ENCODE measurements around the gene MYO3B. TPM values are rescaled to one million over a fixed set of nuclear protein-coding genes. Genes with fewer than 3 reads are reported as not detected.
A peak's percentile ranks its signal among the peaks of the same experiment; 100 is the strongest.

The MYO3B gene
- total RNA-seq, 1 experiment from 2014 or later, result not detected

DNA sequence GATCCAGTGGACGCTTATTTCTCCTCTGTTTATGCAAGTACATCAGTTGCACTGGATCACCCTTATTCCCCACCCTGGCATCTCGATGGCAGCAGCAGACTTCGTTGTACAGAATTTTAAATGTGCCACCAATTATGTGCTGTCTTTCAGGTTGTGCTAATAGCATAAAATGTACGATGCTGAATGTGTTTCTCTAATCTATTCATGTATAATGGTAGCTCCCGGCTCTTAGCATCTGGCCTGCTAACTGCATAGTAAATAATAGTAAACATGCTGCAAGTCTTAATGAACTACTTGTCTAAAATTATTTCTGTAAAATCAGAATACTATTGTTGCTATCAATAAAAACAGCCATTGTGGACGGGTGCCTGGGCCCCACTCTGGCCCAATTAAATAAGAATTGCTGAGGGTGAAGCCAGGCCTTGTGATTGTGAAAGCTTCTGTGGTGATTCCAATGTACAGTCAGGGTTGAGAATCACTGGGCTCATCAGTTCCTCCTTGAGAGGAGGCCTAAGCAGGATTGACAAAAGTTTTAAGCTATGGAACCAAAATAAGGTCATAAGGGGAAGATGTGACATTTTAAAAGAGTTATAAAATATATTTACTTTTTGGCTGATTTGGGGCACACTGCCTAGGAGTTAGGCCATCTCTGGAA lies 14.4 kb upstream of the MYO3B start:
- no peak for DNase-seq (ENCODE audit: low read depth)

DNA sequence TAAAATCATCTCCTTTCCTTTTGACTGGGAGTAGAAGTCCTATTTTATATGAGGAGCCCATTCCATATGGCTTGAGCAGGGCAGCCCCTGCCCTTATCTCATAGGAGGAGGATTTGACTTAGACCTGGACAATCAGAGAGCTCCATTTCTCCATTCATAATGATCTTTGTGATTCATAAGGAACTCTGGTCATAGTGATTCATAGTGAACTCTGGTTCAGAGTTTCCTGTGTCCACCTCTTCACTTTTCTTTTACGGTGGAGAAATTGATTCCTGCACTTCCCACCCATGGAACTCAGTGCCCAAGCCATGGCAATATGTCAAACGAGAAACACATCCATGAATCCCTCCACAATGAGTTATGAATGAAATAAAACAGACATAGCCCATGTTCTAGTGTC lies 12.8 kb upstream of the MYO3B start:
- DNase-seq (ENCODE audit: low read depth), result peak; percentile 50

DNA sequence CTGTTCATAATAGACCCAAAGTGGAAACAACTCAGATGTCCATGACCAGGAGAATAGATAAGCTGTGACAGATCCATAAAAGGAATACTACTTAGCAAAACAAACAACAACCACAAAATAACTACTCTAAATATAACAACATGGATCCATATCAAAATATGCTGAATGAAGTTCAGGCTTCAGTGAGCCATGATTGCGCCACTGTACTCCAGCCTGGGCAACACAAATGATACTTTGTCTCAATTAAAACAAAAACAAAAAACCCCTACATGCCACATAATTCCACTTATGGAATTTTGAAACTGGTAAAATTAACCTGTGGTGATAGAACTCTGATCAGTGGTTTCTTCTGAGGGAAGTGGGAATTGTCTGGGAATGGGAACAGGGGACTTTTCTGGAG lies 11.2 kb upstream of the MYO3B start:
- no peak for DNase-seq (ENCODE audit: low read depth)

DNA sequence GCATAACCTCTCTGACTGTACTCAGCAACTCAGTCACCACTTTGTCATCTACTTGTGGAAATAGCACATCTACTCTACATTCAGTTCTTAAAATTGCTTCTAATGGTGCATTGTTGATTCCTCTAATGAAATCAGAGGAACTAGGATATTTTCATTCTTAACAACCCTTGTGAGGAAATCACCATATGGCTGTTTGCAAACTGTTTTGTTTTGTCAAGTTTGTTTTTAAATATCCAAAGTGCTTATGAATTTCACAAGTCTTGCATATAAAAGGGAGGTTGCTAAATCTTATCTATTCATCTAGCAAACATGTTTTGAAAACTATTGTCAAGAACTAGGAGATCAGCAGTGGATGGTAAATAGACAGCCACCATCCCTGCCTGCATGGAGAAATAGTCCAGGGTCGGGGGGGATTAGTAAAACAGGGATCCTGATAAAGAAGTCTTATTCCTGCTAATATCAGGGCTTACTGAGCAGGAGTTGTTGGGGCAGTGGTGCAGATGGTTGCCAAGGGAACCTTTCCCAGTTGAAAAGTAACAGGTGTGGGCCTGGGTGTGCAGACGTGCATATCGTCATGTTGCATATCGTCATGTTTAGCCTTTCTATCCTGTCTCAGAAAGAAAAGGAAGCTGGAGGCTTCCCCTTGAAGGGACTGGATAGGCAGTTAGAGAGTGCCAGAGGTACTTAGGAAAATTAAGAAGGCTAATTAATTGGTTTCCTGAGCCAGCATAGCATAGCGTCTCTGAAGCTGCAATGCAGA lies 7.5 kb upstream of the MYO3B start:
- DNase-seq (ENCODE audit: low read depth), result no peak

DNA sequence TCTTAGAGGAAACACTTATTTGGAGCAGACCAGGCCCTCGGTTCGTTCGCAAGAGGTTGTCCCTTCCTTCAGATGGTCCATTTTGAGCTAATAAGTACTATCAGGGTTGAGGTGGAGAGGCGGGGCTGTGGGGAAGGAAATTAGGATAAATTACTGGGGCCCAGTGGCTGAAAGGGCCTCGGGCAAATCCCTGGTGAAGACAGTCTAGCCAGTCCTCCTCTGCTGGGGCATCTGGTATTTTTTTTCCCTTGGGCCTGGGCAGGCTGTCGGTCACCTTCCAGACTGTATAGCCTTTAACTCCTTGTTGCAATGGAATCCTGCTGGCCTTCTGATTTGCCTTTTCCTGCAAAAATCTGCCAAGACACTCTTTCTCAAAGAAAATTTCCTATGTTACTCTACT lies 1.7 kb upstream of the MYO3B start:
- DNase-seq (ENCODE audit: low read depth), result no peak

DNA sequence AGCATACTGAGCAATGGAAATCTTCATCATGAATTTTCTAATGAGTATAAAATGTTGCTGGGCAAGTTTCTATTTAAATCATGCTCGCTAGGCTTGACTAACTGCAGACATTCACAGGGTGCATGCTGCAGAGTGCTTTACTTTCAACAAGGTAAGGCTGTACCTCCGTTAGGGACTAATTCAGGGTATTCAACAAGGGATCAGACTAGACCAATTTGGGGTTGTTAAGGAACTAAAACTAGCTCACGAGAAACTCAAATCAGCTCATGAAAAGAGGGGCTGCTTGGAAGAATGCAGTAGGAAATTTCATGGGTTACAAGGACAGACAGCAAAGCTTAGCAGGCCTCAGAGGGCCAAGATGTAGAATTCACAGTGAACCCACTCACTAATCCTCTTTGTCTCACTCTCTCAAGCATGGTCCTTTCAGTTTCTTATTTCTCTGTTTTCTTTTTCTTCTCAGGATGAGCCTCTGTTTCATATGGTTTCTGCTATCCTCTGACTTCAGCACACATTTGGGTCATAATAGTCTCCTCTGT lies 2.2 kb downstream of the MYO3B start:
- DNase-seq (ENCODE audit: low read depth), result no peak

DNA sequence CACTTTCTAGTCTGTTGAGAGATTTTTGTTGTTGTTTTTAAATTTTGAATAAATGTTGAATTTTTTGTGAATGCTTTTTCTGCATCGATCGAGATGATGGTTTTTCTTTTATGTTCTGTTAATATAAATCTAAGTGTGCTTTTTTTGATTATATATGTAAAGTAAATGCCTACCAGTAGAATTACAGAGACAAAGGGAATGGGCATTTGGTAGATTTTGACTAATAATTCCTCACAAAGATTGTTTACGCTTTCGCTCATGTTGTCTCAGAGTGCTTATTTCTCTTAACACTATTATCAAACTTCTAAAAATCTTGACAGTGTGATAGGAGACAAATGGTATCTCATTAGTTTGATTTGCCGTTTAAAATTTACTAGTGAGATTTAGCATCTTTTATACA lies 3.7 kb downstream of the MYO3B start:
- no peak for DNase-seq (ENCODE audit: low read depth)

DNA sequence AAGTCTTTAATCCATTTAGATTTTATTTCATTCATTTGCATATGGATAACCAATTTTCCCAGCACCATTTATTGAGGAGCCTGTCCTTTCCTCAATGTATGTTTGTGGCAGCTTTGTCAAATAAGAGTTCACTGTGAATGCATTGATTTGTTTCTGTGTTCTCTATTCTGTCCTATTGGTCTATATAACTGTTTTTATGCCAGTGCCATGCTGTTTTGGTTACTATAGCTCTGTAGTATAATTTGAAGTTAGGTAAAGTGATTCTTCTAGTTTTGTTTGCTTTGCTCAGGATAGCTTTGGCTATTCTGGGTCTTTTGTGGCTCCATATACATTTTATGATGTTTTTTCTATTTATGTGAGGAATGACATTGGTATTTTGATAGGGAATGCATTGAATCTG lies 7.4 kb downstream of the MYO3B start:
- no peak for DNase-seq (ENCODE audit: low read depth)

DNA sequence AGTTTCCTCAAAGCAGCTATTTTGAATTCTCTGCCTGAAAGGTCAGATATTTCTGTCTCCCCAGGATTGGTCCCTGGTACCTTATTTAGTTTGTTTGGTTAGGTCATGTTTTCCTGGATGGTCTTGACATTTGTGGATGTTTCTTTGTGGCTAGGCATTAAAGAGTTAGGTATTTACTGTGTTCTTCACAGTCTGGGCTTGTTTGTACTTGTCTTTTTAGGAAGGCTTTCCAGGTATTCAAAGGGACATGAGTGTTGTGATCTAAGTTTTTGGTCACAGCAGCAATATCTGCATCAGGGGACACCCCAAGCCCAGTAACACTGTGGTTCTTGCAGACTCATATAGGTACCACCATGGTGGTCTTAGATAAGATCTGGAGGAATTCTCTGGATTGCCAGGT lies 11.8 kb downstream of the MYO3B start:
- DNase-seq (ENCODE audit: low read depth), result no peak

DNA sequence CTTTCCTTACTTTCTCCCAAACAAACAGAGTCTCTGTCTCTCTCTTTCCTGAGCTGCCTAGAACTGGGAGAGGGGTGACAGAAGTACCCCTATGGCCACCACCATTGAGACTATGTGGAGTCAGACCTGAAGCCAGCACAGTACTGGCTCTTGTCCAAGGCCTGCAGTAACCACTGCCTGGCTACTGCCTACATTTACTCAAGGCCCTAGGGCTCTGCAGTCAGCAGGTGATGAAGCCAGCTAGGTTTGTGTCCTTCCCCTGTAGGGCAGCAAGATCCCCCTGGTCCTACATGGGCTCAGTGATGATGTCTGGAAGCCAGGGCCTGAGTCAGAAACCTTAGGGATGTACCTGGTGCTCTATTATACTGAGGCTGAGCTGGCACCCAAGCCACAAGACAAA lies 12.2 kb downstream of the MYO3B start:
- no peak for DNase-seq (ENCODE audit: low read depth)

DNA sequence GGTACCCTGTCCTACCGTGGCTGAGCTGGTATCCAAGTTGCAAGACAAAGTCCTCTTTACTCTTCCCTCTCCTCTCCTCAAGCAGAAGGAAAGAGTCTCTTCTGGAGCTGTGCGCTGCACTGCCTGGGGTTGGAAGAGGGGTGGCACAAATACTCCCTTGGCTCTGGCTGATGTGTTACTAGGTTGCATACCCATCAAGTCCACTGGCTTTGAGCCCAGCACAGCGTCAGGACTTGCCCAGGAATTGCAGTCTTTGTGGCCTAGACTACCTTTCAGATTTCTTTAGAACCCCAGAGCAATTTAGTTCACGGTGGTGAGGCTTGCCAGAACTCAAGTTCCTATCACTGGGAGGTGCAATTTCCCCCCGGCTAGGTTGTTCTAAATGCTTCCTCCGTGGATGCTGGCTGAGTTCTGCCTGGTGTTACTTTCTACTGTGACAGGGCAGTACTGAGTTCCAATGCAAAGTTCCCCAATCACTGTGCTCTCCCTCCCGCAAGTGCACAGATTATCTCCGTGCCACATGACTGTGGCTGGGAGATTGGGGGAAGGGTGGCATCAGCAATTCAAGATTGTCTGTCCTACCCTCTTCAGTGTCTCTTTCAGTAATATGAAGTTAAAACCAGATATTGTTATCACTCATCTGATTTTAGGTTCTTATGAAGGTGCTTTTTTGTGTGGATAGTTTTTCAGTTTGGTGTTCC lies 13.4 kb downstream of the MYO3B start:
- no peak for DNase-seq (ENCODE audit: low read depth)

DNA sequence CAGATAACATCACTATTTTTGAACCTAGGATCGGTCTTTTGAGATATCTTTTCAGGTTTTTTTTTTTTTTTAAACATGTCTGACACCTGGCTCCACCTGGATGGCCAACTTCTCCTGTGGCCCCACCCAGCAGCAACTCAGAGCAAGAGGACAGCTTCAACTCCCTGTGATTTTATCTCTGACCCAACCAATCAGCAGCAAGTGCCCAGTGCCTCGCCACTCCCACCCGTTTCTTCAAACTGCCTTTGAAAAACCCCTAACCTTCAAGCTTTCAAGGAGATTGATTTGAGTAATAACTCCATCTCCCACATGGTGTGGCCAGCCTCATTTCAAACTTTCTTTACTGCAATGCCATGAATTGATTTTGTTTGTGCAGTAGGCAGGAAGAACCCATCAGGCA lies 19.0 kb downstream of the MYO3B start:
- no peak for DNase-seq (ENCODE audit: low read depth)

DNA sequence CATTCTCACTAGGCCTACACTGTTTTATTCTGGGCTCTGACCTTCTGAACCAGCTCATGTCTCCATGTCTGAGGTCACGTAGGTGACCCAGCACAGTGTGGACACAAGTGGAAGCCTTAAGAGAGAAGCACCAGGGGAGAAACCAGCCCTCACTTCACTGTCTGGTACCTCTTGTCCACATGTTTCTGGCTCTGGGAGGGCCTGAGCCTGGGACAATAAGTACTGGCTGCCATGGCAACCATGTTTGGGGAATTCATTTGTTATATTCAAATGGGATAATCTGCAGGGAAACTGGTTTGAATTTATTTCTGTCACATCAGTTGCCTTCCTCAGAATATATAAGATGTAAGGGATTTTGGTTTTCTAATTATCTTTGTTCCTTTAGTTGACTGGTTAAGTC lies 23.3 kb downstream of the MYO3B start:
- DNase-seq (ENCODE audit: low read depth), result no peak

DNA sequence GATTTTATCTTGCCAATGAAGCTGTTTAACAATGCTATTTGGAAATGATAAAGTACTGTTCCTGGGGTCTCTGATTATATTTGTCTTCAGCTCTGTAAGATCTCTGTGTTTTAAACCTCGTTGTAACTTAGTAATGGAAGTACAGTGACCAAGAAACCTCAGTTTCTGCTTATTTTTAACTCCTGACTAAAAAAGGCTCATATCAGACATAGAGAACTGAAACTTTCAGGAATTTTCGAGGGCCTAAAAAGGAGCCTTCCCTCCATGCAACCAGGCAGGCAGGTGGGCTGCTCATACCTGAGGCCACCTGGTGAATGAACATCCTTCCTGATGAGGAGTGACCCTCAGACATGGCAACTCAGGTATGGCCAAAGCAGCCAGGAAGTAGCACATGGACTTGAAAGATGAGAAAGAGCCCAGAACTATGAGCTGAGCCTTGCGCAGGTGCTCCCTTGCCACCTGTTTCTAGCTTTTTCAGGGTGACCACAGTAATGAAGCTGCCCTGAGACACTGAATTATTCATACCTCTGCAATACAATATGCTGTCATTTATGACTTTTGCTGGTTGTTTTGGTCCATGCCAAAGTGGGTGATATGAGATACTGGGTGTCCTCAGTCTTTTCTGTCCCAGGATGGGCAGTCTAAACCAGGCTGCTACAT lies 23.9 kb downstream of the MYO3B start:
- no peak for DNase-seq (ENCODE audit: low read depth)

DNA sequence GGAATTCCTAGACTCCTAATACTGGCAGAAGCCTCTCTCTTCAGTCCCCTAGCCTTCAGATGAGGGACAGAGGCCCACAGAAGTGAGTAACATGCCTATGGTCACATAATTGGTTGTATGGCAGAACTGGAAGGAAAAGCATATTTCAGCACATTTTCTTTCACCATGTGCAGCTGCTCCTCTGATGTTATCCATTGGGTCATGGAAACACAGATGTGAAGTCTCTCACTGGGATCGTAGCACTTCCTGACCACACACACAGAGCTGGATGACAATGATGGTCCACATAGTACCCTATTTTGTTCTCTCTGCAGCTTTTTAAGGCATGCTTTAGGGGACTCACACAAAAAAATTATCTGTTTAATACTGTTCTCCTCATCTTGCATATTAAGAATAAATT lies 24.5 kb downstream of the MYO3B start:
- DNase-seq (ENCODE audit: low read depth), result no peak

DNA sequence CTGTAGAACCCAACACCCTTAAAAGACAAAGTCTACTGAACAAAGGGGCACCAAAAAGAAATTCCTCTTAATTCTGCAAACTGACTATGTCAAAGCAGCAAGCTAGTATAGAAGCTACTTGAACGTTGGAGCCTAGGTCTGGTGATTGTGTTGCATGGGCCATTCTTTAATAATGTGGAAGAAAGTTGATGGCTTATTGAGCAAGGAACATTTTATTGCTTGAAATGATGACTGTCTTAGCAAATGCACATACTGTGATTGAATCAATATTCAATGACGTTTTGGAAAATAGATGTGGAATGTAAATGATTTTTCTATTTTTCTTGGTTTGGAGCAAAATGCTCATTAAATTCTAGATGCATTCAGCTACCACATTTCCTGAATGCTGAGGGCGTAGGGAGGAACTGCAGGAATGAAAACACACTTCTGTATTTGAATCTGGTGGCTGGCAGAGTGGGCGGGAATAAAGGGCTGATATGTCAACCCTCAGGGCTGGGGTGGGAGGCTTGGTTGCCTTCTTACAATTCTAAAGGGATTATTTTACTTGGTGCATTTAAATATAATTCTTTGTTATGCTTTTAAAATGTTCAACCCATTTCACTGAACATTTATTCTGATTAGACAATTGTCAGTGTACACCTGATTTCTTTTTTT lies 26.5 kb downstream of the MYO3B start:
- no peak for DNase-seq (ENCODE audit: low read depth)

DNA sequence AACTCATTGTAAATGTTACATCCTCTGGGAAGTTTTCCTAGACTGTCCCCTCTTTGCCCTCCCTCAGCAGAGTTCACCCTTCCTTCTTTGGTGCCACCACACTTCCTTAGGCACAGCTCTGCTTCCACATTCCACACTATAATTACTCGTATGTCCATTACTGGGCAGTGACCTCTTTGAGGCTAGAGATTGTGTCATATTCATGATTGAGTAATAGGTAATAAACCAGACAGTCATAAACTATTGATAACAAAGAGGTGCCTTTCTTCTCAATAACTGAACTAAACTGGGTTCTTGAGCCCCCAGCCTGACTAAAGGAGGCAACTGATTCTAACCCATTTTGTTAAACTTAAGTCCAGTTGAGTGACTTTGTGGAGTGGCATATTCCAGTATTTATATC lies 28.3 kb downstream of the MYO3B start:
- DNase-seq (ENCODE audit: low read depth), result no peak

DNA sequence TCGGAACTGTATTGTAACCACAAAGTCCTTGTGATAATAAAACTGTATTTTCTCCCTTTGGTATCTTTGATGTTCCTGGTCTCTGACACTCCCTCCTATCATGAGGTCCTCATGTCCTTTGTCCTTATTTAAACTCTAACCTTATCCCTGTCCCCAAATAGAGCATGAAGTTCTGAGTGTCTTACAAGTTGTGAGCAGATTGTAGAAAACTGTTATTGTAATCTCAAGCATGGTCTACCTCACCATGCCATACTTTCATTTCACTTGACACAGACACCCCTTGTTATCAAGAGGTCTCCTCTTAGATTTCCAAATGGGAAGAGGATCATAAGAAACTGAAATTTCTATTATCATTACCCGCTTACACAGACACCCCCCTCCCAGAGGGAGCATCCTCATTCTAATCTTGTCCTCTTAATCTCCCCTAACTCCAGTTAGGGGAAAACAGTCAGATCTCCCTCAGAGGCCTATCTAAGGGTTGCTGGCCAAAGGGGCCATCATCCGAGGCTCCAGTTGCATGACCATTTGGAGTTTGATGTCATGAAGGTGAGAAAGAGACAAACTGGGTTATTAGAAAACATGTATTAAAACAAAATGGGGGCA lies 29.0 kb downstream of the MYO3B start:
- no peak for DNase-seq (ENCODE audit: low read depth)

DNA sequence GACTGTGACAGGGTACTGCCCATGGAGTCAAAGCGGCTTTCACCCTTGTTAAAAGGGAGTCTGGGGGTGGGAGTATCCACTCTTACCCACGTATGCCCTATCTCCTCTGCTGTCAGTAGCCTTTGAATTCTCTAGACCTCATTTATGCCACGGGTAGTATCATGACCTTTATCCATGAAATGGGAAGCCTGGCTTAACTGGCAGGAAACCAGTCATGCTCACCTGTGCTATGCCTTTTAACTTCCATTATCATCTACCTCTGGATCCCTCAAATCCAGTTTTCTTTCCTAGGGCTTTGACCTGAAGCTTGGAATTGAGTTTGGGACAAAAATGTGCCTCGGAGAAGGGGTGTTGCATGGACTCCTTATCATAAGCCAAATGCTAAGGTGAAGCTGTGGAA lies 30.0 kb downstream of the MYO3B start:
- no peak for DNase-seq (ENCODE audit: low read depth)

DNA sequence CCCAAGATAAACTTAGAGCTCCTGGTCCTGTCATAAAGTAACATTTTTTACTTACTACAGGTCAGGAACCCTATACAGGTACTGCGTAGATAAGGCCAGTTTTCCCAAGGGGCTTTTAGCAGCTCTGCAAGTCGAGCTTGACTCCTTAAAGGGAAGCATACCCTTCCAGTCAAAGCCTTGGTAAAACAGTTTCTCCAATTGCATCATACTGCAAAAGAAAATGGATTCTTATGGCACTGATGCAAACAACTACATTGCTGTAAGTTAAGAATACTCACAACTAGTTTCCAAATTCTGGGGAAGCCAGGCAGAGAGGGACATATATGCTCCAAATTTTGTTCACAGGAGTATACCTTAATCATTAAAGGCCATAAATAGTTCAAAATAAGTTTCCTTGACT lies 31.0 kb downstream of the MYO3B start:
- DNase-seq (ENCODE audit: low read depth), result no peak

DNA sequence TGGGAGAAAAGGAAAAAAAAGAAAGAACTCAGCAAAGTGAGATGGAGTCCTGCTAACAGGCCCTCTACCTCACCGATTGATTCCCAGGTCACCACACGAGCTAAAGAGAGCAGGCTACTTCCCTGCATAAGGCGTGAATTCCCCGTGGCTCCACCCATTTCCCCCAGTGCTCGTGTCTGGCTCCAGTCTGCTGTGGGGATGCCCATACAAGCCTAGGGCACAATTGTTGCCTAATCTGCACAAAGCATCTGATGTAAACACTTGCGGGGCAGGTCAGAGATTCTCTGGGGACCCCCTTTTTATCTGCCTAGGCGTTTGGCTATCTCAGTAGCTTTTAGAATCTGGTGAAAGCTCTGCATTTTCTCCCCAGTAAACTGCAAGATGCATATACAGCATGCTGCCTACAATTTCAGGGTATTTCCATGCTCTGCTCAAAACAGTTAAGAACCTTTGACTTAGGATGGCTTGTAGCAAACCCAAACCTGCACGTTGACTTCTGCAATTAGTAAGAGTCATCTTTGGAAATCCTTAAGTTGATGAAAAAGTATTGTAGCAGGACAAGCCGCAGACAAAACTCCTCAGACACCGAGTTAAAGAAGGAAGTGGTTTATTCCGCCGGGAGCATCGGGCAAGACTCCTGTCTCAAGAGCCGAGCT lies 34.8 kb downstream of the MYO3B start:
- DNase-seq (ENCODE audit: low read depth), result no peak

Measured in M059J (cell line).